CD14-positive monocyte (primary cell): Measurements from ENCODE around the gene CNGB1. TPM values are rescaled to one million over a fixed set of nuclear protein-coding genes. Genes with fewer than 3 reads are reported as not detected.

ENCODE experiments used
- DNase-seq, 3 donors: peaks; one replicate each; pipeline ENCODE4 v3.0.0-alpha.2; 2011 to 2022
- H2AFZ ChIP-seq: 2 replicates; pipeline ENCODE4 v1.6.0; 2012; ENCODE audit warnings: mild to moderate bottlenecking, low read depth, low read length, inconsistent platforms; ENCODE audit not compliant: insufficient read depth, poor library complexity, severe bottlenecking
- H3K27ac ChIP-seq, 2 donors: 1 replicate in 1 of 2; 2 replicates in 1 of 2; pipeline ENCODE4 v1.5.1; 2012 to 2013; ENCODE audit warnings: low read length in 2 of 2, control low read depth in 1 of 2, inconsistent platforms in 1 of 2, low read depth in 1 of 2, mild to moderate bottlenecking in 1 of 2
- H3K27me3 ChIP-seq, 2 donors: one replicate each; pipeline versions ENCODE4 v1.6.0 to v1.6.1; 2011 to 2013; ENCODE audit warnings: low read length in 2 of 2; ENCODE audit not compliant: control insufficient read depth in 2 of 2, insufficient read depth in 2 of 2
- H3K36me3 ChIP-seq, 2 donors: replicated peaks in 1 of 2; 1 replicate in 1 of 2; 2 replicates in 1 of 2; pipeline versions ENCODE4 v1.5.1 to v1.6.1; 2012 to 2013; ENCODE audit warnings: low read length in 2 of 2, control low read depth in 1 of 2, inconsistent platforms in 1 of 2, mild to moderate bottlenecking in 1 of 2; ENCODE audit not compliant: insufficient read depth in 2 of 2, control insufficient read depth in 1 of 2
- H3K4me1 ChIP-seq, 2 donors: 1 replicate in 1 of 2; 2 replicates in 1 of 2; pipeline versions ENCODE4 v1.5.1 to v1.6.1; 2012 to 2013; ENCODE audit warnings: low read length in 2 of 2, control low read depth in 1 of 2, inconsistent platforms in 1 of 2, mild to moderate bottlenecking in 1 of 2, moderate library complexity in 1 of 2; ENCODE audit not compliant: insufficient read depth in 2 of 2, control insufficient read depth in 1 of 2
- H3K4me2 ChIP-seq: replicated peaks from 2 replicates; pipeline ENCODE3; 2012; ENCODE audit warnings: low read length, moderate library complexity, mild to moderate bottlenecking; ENCODE audit not compliant: poor library complexity, severe bottlenecking; ENCODE audit errors: extremely low read depth
- H3K4me3 ChIP-seq, 3 experiments: fragments of 200-600 bp in 1 of 3; sonication (generic) in 1 of 3; replicated peaks in 1 of 3; 1 replicate in 2 of 3; 2 replicates in 1 of 3; pipeline ENCODE4 v1.5.1; 2011 to 2013; ENCODE audit warnings: low read length in 3 of 3, mild to moderate bottlenecking in 3 of 3, control low read depth in 2 of 3, low read depth in 2 of 3, inconsistent platforms in 1 of 3, moderate library complexity in 1 of 3
- H3K79me2 ChIP-seq: 2 replicates; pipeline ENCODE4 v1.6.0; 2012; ENCODE audit warnings: mild to moderate bottlenecking, control low read depth, inconsistent platforms, low read length, moderate library complexity; ENCODE audit not compliant: insufficient read depth
- H3K9ac ChIP-seq: 2 replicates; pipeline ENCODE4 v1.6.0; 2017; ENCODE audit warnings: low read length, mild to moderate bottlenecking; ENCODE audit not compliant: insufficient read depth, poor library complexity, severe bottlenecking
- H3K9me3 ChIP-seq, 2 donors: replicated peaks in 1 of 2; 1 replicate in 1 of 2; 2 replicates in 1 of 2; pipeline versions ENCODE4 v1.5.1 to v1.6.1; 2012 to 2013; ENCODE audit warnings: low read length in 2 of 2, control low read depth in 1 of 2; ENCODE audit not compliant: control insufficient read depth in 1 of 2, insufficient read depth in 1 of 2
- H4K20me1 ChIP-seq: 2 replicates; pipeline ENCODE4 v1.6.0; 2012; ENCODE audit warnings: mild to moderate bottlenecking, low read length, control low read depth, moderate library complexity; ENCODE audit not compliant: insufficient read depth
- H3K27ac Mint-ChIP-seq, 7 donors: one replicate each; pipeline ENCODE4 v1.8.0; 2020; ENCODE audit warnings: mild to moderate bottlenecking in 7 of 7, mixed read lengths in 7 of 7, moderate library complexity in 6 of 7, inconsistent platforms in 2 of 7
- H3K27me3 Mint-ChIP-seq, 3 donors: one replicate each; pipeline ENCODE4 v1.8.0; 2021 to 2022; ENCODE audit warnings: low read depth in 3 of 3, mild to moderate bottlenecking in 3 of 3, mixed read lengths in 3 of 3, moderate library complexity in 3 of 3, inconsistent platforms in 1 of 3
- H3K36me3 Mint-ChIP-seq, 2 donors: one replicate each; pipeline ENCODE4 v1.8.0; 2020; ENCODE audit warnings: mixed read lengths in 2 of 2, inconsistent platforms in 1 of 2, mild to moderate bottlenecking in 1 of 2
- H3K4me1 Mint-ChIP-seq: one replicate; pipeline ENCODE4 v1.8.0; 2020; ENCODE audit warnings: mild to moderate bottlenecking, mixed read lengths
- H3K4me3 Mint-ChIP-seq, 2 donors: one replicate each; pipeline ENCODE4 v1.8.0; 2020; ENCODE audit warnings: mild to moderate bottlenecking in 2 of 2, mixed read lengths in 2 of 2, moderate library complexity in 1 of 2
- H3K9me3 Mint-ChIP-seq, 7 donors: one replicate each; pipeline ENCODE4 v1.8.0; 2020 to 2022; ENCODE audit warnings: mixed read lengths in 7 of 7, mild to moderate bottlenecking in 6 of 7, moderate library complexity in 6 of 7, inconsistent platforms in 2 of 7
- WGBS: methylation state at CpG from one replicate; pipeline ENCODE4 v1.1.5; 2013; ENCODE audit warnings: missing lambda C conversion rate; ENCODE audit not compliant: insufficient coverage; 5-methylcytosine and 5-hydroxymethylcytosine counted together
- intact Hi-C, 2 donors: fragments of 100-400 bp; cut with micrococcal nuclease; formaldehyde crosslinking; loops; one replicate each; pipeline versions ENCODE4 v1.15.0 to v1.15.1; 2023
- polyA plus RNA-seq, 3 donors: library from polyadenylated mRNA; depleted of rRNA in 1 of 3; unstranded in 2 of 3; stranded (reverse) in 1 of 3; fragments of 300-500 nt in 2 of 3; fragments of >200 nt in 1 of 3; fragmentation: Illumina TruSeq in 2 of 3; gene quantifications; 1 replicate in 2 of 3; 2 replicates in 1 of 3; pipeline ENCODE4 v1.2.3, GENCODE V29; 2012 to 2021
- TF ChIP-seq, protein P1 (sequence below): fragments of 200-600 bp; IDR thresholded peaks from one replicate; pipeline ENCODE4 v1.8.0; 2022; ENCODE audit warnings: antibody characterized with exemption, mild to moderate bottlenecking

CNGB1 gene
- polyA plus RNA-seq, 3 donors, result not detected

DNA sequence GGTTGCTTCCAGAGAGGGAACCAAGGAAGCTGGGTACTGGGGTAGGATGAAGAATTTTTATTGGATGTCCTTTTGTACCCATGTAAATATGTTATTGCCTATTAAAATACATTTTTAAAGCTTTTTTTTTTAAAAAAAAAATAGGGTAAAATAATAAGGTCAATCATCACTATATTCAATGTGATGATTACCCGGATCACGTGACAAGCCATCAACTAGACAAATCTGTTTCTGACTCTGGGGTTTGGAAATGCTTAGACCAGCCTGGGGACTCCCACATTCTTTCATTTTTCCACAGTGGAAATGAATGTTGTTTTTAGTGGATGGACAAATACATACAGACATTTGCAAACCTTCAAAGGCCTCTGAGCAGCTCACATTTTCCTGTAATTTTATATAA is 88.7 kb downstream of the CNGB1 start:
- no peaks in the 10 kb centered on the region for H3K4me1 ChIP-seq
- H3K9me3 Mint-ChIP-seq, result peaks cover 0 to 9% (median 2%) of the 10 kb centered on the region in 7 donors
- TF ChIP-seq, protein P1, sequence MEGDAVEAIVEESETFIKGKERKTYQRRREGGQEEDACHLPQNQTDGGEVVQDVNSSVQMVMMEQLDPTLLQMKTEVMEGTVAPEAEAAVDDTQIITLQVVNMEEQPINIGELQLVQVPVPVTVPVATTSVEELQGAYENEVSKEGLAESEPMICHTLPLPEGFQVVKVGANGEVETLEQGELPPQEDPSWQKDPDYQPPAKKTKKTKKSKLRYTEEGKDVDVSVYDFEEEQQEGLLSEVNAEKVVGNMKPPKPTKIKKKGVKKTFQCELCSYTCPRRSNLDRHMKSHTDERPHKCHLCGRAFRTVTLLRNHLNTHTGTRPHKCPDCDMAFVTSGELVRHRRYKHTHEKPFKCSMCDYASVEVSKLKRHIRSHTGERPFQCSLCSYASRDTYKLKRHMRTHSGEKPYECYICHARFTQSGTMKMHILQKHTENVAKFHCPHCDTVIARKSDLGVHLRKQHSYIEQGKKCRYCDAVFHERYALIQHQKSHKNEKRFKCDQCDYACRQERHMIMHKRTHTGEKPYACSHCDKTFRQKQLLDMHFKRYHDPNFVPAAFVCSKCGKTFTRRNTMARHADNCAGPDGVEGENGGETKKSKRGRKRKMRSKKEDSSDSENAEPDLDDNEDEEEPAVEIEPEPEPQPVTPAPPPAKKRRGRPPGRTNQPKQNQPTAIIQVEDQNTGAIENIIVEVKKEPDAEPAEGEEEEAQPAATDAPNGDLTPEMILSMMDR, result no peak
- H3K4me3 Mint-ChIP-seq, result peak overlapping the region in 1 of 2 donors; percentile 84
- no peaks in the 10 kb centered on the region for H4K20me1 ChIP-seq
- H3K36me3 Mint-ChIP-seq, result no peaks in the 10 kb centered on the region
- H3K4me2 ChIP-seq, result no peak overlapping the region
- DNase-seq, result no peak
- H3K36me3 ChIP-seq, result no peaks in the 10 kb centered on the region
- no peak overlapping the region for H3K9ac ChIP-seq
- H3K27me3 Mint-ChIP-seq, result peaks cover 37 to 52% (median 49%) of the 10 kb centered on the region in 3 donors
- no peaks in the 10 kb centered on the region for H3K9me3 ChIP-seq
- no peak overlapping the region for H3K27ac ChIP-seq
- no peak overlapping the region for H2AFZ ChIP-seq
- H3K27ac Mint-ChIP-seq, result no peak overlapping the region
- WGBS, result no CpG with 5 or more reads among the region's 2 CpGs
- peaks cover 15 to 33% of the 10 kb centered on the region in 2 donors for H3K27me3 ChIP-seq
- no peak overlapping the region for H3K4me3 ChIP-seq
- intact Hi-C loops, result no loop called here
- peaks cover 3% of the 10 kb centered on the region for H3K4me1 Mint-ChIP-seq
- no peaks in the 10 kb centered on the region for H3K79me2 ChIP-seq

GRCh38 chr16:57878586-57878985 is 92.3 kb downstream of the CNGB1 start:
- no peak overlapping the region for H3K4me3 Mint-ChIP-seq

More at GRCh38 chr16:57878586-57878985, 92.3 kb downstream of the CNGB1 start:
- no peaks in the 10 kb centered on the region for H3K79me2 ChIP-seq
- WGBS, result 100% methylated on average over 1 of the region's 3 CpGs
- no peaks in the 10 kb centered on the region for H4K20me1 ChIP-seq
- DNase-seq, result peak in 1 of 3 donors; percentile 20
- peaks cover 0 to 4% (median 0%) of the 10 kb centered on the region in 7 donors for H3K9me3 Mint-ChIP-seq
- no peak overlapping the region for H3K4me3 ChIP-seq
- no peak overlapping the region for H2AFZ ChIP-seq
- intact Hi-C loops, result no loop called here
- H3K9me3 ChIP-seq, result no peaks in the 10 kb centered on the region
- peak overlapping the region in 1 of 7 donors; percentile 2 for H3K27ac Mint-ChIP-seq
- H3K4me2 ChIP-seq, result no peak overlapping the region
- H3K36me3 Mint-ChIP-seq, result no peaks in the 10 kb centered on the region
- H3K27ac ChIP-seq, result no peak overlapping the region
- H3K4me1 Mint-ChIP-seq, result peaks cover under 1% of the 10 kb centered on the region
- H3K4me1 ChIP-seq, result no peaks in the 10 kb centered on the region
- no peak overlapping the region for H3K9ac ChIP-seq
- TF ChIP-seq, protein P1, result no peak
- H3K27me3 Mint-ChIP-seq, result peaks cover 21 to 36% (median 31%) of the 10 kb centered on the region in 3 donors
- no peaks in the 10 kb centered on the region for H3K36me3 ChIP-seq
- H3K27me3 ChIP-seq, result peaks cover 11 to 18% of the 10 kb centered on the region in 2 donors
